ENCODE measurements around the gene TEX44. TPM values are rescaled to one million over a fixed set of nuclear protein-coding genes. Genes with fewer than 3 reads are reported as not detected.

The TEX44 gene
- not detected for total RNA-seq

GRCh38 chr2:231592636-231593145 is at the start of gene TEX44:
Gene TEX44, plus strand, starts transcription at chr2:231592864. Its CDS starts 88 bp downstream, at chr2:231592952.
- intact Hi-C loops (cut with DNase I; ENCODE audit: low total_unique reads): no loop called here
- DNase-seq (ENCODE audit: low spot score in 2 of 2): no peak
- H3K4me3 ChIP-seq (ENCODE audit: low read depth, poor library complexity, severe bottlenecking): no peak within 1 kb of the TSS
- WGBS, 2 donors: 78 to 87% methylated on average over 6 of the region's 6 CpGs
- TF ChIP-seq POLR2A (IDR thresholded peaks at IDR 0.05): no peak
- TF ChIP-seq, protein P1, sequence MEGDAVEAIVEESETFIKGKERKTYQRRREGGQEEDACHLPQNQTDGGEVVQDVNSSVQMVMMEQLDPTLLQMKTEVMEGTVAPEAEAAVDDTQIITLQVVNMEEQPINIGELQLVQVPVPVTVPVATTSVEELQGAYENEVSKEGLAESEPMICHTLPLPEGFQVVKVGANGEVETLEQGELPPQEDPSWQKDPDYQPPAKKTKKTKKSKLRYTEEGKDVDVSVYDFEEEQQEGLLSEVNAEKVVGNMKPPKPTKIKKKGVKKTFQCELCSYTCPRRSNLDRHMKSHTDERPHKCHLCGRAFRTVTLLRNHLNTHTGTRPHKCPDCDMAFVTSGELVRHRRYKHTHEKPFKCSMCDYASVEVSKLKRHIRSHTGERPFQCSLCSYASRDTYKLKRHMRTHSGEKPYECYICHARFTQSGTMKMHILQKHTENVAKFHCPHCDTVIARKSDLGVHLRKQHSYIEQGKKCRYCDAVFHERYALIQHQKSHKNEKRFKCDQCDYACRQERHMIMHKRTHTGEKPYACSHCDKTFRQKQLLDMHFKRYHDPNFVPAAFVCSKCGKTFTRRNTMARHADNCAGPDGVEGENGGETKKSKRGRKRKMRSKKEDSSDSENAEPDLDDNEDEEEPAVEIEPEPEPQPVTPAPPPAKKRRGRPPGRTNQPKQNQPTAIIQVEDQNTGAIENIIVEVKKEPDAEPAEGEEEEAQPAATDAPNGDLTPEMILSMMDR (IDR thresholded peaks at IDR 0.05): no peak

- peak; percentile 36 to 78 for DNase-seq (ENCODE audit: low spot score in 2 of 2)
- intact Hi-C loops (cut with DNase I; ENCODE audit: low total_unique reads): no loop called here
- 55 to 67% methylated on average over 14 of the region's 14 CpGs for WGBS, 2 donors
These were observed 47.4 kb upstream of the TEX44 start for GRCh38 chr2:231545105-231545902.

GRCh38 chr2:231546014-231546715 is 46.5 kb upstream of the TEX44 start:
- H3K4me3 ChIP-seq (ENCODE audit: low read depth, poor library complexity, severe bottlenecking): no peak overlapping the region
- intact Hi-C loops (cut with DNase I; ENCODE audit: low total_unique reads): no loop called here
- TF ChIP-seq, protein P1 (IDR thresholded peaks at IDR 0.05): no peak
- no peak for TF ChIP-seq POLR2A (IDR thresholded peaks at IDR 0.05)
- no peak for DNase-seq (ENCODE audit: low spot score in 2 of 2)
- WGBS, 2 donors: 86 to 89% methylated on average over 13 of the region's 13 CpGs

More at GRCh38 chr2:231545105-231545902, 47.4 kb upstream of the TEX44 start:
- H3K4me3 ChIP-seq (ENCODE audit: low read depth, poor library complexity, severe bottlenecking): no peak overlapping the region
- TF ChIP-seq POLR2A (IDR thresholded peaks at IDR 0.05): no peak
- TF ChIP-seq, protein P1 (IDR thresholded peaks at IDR 0.05): no peak

GRCh38 chr2:231547315-231548110 is 45.2 kb upstream of the TEX44 start:
- TF ChIP-seq, protein P1 (IDR thresholded peaks at IDR 0.05): no peak
- 96% methylated on average over 12 of the region's 12 CpGs for WGBS, 2 donors
- H3K4me3 ChIP-seq (ENCODE audit: low read depth, poor library complexity, severe bottlenecking): no peak overlapping the region
- intact Hi-C loops (cut with DNase I; ENCODE audit: low total_unique reads): no loop called here
- DNase-seq (ENCODE audit: low spot score in 2 of 2): no peak

DNA sequence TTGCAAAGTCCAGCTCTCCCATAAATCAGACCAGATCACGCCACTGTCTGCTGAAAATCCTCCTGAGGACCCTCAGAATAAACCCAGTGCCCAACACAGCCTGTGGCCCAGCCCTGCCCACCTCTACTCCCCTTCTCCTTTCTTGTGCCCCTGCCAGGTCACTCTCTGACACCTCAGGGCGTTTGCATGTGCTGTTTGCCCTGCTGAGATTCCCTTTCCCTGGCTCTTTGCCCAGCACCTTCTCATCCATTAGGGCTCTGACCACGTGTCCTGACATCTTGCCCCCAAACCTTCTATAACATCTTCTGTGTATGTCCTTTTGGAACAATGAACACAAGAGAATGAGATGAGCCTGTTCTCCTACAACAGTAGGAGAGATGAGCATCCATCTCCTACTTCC is 43.9 kb upstream of the TEX44 start:
- no peak overlapping the region for H3K4me3 ChIP-seq (ENCODE audit: low read depth, poor library complexity, severe bottlenecking)
- intact Hi-C loops (cut with DNase I; ENCODE audit: low total_unique reads): no loop called here
- 75 to 82% methylated on average over 3 of the region's 3 CpGs for WGBS, 2 donors
- TF ChIP-seq, protein P1 (IDR thresholded peaks at IDR 0.05): no peak
- TF ChIP-seq POLR2A (IDR thresholded peaks at IDR 0.05): no peak
- DNase-seq (ENCODE audit: low spot score in 2 of 2): no peak

Data from lower leg skin (tissue), 4 donors.